ENCODE data around the gene LRIG1.

The LRIG1 gene

GRCh38 chr3:66335671-66336070 is 165.2 kb downstream of the LRIG1 start:
- TF ChIP-seq, protein P1, sequence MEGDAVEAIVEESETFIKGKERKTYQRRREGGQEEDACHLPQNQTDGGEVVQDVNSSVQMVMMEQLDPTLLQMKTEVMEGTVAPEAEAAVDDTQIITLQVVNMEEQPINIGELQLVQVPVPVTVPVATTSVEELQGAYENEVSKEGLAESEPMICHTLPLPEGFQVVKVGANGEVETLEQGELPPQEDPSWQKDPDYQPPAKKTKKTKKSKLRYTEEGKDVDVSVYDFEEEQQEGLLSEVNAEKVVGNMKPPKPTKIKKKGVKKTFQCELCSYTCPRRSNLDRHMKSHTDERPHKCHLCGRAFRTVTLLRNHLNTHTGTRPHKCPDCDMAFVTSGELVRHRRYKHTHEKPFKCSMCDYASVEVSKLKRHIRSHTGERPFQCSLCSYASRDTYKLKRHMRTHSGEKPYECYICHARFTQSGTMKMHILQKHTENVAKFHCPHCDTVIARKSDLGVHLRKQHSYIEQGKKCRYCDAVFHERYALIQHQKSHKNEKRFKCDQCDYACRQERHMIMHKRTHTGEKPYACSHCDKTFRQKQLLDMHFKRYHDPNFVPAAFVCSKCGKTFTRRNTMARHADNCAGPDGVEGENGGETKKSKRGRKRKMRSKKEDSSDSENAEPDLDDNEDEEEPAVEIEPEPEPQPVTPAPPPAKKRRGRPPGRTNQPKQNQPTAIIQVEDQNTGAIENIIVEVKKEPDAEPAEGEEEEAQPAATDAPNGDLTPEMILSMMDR (IDR thresholded peaks at IDR 0.05; ENCODE audit: insufficient read depth, low read length, poor library complexity, severe bottlenecking): no peak
- no peaks in the 10 kb centered on the region for H3K27me3 ChIP-seq (replicated peaks; ENCODE audit: control insufficient read depth, insufficient read depth, low read length)
- no peak for DNase-seq (ENCODE audit: extremely low read depth, insufficient read length)
- no peaks in the 10 kb centered on the region for H3K36me3 ChIP-seq (ENCODE audit: control insufficient read depth, insufficient read depth, low read length)
- no peak overlapping the region for H3K4me3 ChIP-seq (replicated peaks; ENCODE audit: low read depth, low read length)

Data from GM06990 (cell line).